Mucosa of rectum (tissue), 2 donors: ENCODE measurements around the gene E4F1.

Experiments used
- H3K27ac ChIP-seq, 2 donors: one replicate each; pipeline ENCODE4 v1.7.0; 2013; ENCODE audit warnings: inconsistent platforms in 2 of 2, low read depth in 2 of 2, low read length in 2 of 2
- H3K27me3 ChIP-seq, 2 donors: one replicate each; pipeline ENCODE4 v1.7.0; 2013; ENCODE audit warnings: low read length in 2 of 2; ENCODE audit not compliant: control insufficient read depth in 2 of 2, insufficient read depth in 2 of 2
- H3K36me3 ChIP-seq, 2 donors: one replicate each; pipeline ENCODE4 v1.7.0; 2013; ENCODE audit warnings: low read length in 2 of 2; ENCODE audit not compliant: control insufficient read depth in 2 of 2, insufficient read depth in 2 of 2
- H3K4me1 ChIP-seq, 2 donors: one replicate each; pipeline ENCODE4 v1.7.0; 2013; ENCODE audit warnings: low read length in 2 of 2, mild to moderate bottlenecking in 1 of 2; ENCODE audit not compliant: control insufficient read depth in 2 of 2, insufficient read depth in 2 of 2
- H3K4me3 ChIP-seq, 2 donors: one replicate each; pipeline ENCODE4 v1.7.0; 2013; ENCODE audit warnings: low read length in 2 of 2
- H3K9ac ChIP-seq, 2 donors: one replicate each; pipeline ENCODE4 v1.7.0; 2013; ENCODE audit warnings: low read length in 2 of 2, low read depth in 1 of 2, mild to moderate bottlenecking in 1 of 2
- H3K9me3 ChIP-seq, 2 donors: one replicate each; pipeline ENCODE4 v1.7.0; 2013; ENCODE audit warnings: low read length in 2 of 2; ENCODE audit not compliant: control insufficient read depth in 2 of 2
- donor health status: healthy.
- donor health status: Normal muscosa, but diverticular disease.

E4F1 gene

DNA sequence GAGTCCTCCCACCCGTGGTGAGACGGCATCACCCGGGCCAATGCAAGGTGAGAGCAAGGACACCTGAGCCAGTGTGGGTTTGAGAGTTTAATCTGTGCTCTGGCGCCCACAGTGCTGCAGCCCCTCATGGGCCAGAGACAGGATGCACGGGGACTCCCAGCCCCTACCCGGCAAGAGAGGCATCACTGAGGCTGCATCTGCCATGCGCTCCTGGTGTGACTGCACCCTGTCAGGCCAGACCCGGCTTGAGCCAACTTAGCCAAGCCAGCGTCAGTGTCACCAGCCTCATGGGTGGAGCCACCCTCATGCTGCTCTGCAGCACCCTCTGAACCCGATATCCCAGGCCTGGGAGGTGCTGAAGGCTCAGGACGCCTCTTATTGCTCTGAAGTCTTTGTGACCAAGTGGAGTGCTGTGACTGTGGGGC lies 11.5 kb upstream of the E4F1 start:
- H3K36me3 ChIP-seq, result peaks cover 11 to 19% of the 10 kb centered on the region in 2 donors
- no peaks in the 10 kb centered on the region for H3K27me3 ChIP-seq
- H3K4me3 ChIP-seq, result no peak overlapping the region
- H3K9me3 ChIP-seq, result no peaks in the 10 kb centered on the region
- no peak overlapping the region for H3K9ac ChIP-seq
- H3K27ac ChIP-seq, result no peak overlapping the region
- H3K4me1 ChIP-seq, result peaks cover 18 to 22% of the 10 kb centered on the region in 2 donors

DNA sequence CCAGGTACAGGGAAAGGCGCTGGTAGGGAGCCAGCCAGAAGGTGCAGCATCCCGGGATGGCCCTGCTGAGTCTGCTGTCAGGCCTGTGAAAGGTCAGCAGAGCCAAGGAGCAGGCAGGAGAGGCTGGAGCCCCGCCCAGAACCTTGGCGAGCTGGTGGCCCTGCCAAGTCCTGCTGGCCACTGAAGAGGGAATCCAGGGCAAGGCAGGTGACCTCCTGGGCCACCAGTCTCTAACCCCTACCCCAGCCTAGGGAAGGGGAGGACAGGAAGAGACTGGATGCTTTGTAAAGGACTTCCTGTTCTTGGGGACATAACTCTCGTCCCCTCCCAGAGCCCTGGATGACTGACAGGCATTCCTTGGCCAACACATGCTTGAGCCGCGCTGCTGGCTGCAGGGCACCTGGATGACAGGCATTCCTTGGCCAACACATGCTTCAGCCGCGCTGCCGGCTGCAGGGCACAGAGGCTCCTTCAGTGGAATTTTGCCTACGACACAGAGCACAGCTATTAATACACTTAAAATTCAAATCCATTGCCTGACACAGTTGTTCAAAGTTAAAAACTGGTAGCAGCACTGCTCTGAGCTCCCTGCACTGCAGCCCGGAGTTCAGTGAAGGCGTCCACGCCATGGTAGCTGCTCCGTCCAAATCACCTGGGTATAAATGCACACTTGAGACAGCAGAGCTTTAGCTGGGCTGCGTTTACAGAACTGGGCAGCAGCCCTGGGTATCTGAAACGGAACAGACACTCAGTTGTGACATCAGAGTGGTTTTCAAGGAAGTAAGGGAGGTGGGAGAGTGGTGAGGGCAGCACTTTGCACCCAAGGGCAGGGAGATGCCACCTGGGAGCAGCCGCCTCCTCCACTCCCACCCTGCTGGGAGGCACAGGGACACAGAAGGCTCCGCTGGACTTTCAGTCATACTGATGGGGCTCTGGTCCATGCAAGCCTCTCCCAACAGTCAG lies 10.7 kb upstream of the E4F1 start:
- Histone ChIP-seq H3K4me3 (peak overlapping the region in 1 of 2 donors; percentile 79), H3K4me1 (peaks cover 18 to 22% of the 10 kb centered on the region in 2 donors), H3K27me3 (no peaks in the 10 kb centered on the region), H3K27ac (no peak overlapping the region), H3K9me3 (no peaks in the 10 kb centered on the region), H3K9ac (peak overlapping the region in 1 of 2 donors; percentile 72), H3K36me3 (peaks cover 11 to 12% of the 10 kb centered on the region in 2 donors)

DNA sequence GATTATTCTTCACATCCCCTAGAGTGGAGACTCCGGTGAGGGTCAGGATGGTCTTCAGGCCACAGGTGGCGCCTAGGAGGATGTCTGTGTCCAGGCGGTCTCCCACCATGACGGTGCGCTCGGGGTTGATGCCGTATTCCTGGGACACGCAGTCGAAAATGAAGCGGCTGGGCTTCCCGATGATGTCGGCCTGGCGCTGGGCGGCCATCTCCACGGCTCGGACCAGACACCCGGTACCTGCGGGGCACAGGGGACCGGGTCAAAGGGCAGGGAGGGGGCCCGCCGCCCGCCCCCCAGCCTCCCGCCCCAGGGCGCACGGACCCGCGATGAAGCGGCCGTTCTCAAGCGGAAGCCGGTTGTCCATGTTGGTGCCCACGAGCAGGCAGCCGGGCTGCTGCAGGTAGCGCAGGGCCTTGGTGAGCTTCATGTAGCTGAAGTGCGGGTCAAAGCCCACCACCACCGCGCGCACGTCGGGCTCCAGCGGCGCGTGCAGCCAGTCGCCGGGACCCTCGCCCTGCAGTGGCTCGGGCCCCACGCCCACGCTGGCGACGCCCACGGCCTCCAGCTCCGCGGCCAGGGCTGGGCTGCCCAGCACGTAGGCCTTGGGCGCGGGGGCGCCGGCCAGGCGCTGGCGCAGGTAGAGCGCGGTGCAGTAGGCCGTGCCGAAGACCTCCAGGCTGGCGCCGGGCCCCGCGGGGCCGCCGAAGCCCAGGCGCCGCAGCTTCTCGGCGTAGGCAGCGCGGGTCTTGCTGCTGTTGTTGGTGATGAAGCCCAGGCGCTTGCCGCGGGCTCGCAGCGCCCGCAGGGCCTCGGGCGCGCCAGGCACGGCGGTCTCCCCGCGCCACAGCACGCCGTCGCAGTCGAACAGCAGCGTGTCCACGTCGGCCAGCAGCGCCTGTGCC lies 9.3 kb upstream of the E4F1 start:
- H3K9ac ChIP-seq, result peak overlapping the region; percentile 79 to 85
- H3K27me3 ChIP-seq, result no peaks in the 10 kb centered on the region
- H3K36me3 ChIP-seq, result peaks cover 4 to 5% of the 10 kb centered on the region in 2 donors
- H3K27ac ChIP-seq, result peak overlapping the region; percentile 78 to 85
- peaks cover 18 to 22% of the 10 kb centered on the region in 2 donors for H3K4me1 ChIP-seq
- H3K4me3 ChIP-seq, result peak overlapping the region; percentile 79 to 86
- no peaks in the 10 kb centered on the region for H3K9me3 ChIP-seq

GRCh38 chr16:2214719-2214968 lies 8.7 kb upstream of the E4F1 start, which contains the start of gene PGP:
TSS of gene PGP (minus strand) at chr16:2214840. CDS start at chr16:2214777, 63 bp downstream.
- peak within 1 kb of the TSS; percentile 93 for H3K27ac ChIP-seq
- H3K9ac ChIP-seq, result peak within 1 kb of the TSS; percentile 90 to 91
- H3K27me3 ChIP-seq, result no peaks in the 10 kb centered on the region
- peaks cover 0 to 4% of the 10 kb centered on the region in 2 donors for H3K36me3 ChIP-seq
- H3K9me3 ChIP-seq, result no peaks in the 10 kb centered on the region
- H3K4me1 ChIP-seq, result peaks cover 18 to 22% of the 10 kb centered on the region in 2 donors
- H3K4me3 ChIP-seq, result peak within 1 kb of the TSS; percentile 86 to 90

- Histone ChIP-seq H3K27ac (no peak overlapping the region), H3K4me1 (peaks cover 18 to 22% of the 10 kb centered on the region in 2 donors), H3K4me3 (no peak overlapping the region), H3K9me3 (no peaks in the 10 kb centered on the region), H3K27me3 (no peaks in the 10 kb centered on the region), H3K9ac (no peak overlapping the region), H3K36me3 (peaks cover 0 to 2% of the 10 kb centered on the region in 2 donors)
Observed at GRCh38 chr16:2216330-2216729, 7.1 kb upstream of the E4F1 start.

DNA sequence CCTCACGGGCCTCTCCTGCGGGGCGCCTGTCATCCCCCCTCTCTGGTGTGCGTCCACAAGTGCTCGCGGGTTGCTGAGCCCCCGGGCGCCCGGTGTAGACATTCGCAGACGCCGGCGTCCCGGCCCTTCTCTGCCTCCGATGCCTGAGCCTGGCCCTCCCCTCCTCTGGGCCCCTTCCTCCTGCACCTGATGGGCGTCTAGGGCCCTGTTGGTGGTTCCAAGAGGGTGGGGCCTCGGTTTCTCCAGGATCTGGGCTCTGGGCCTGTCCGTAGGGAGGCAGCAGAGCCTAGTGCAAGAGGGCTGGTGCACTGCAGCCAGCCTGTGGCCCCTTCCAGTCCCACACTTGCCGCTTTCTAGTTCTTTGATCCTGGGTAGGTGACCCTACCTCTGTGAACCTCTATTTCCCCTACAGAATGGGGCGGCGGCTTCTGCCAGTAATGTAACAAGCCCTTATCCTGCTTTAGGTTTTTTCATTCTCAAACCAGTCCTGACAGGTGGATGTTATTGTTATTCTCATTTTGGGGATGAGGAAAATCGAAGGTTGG lies 623 bp downstream of the E4F1 start:
- Histone ChIP-seq H3K36me3 (peaks cover 5 to 11% of the 10 kb centered on the region in 2 donors), H3K9me3 (no peaks in the 10 kb centered on the region), H3K27me3 (no peaks in the 10 kb centered on the region), H3K27ac (peak overlapping the region; percentile 88 to 90), H3K4me3 (peak overlapping the region; percentile 77 to 85), H3K4me1 (peaks cover 14 to 15% of the 10 kb centered on the region in 2 donors), H3K9ac (peak overlapping the region; percentile 79 to 93)

GRCh38 chr16:2226245-2226793 lies 2.9 kb downstream of the E4F1 start:
- peaks cover 16 to 28% of the 10 kb centered on the region in 2 donors for H3K36me3 ChIP-seq
- peaks cover 14 to 15% of the 10 kb centered on the region in 2 donors for H3K4me1 ChIP-seq

DNA sequence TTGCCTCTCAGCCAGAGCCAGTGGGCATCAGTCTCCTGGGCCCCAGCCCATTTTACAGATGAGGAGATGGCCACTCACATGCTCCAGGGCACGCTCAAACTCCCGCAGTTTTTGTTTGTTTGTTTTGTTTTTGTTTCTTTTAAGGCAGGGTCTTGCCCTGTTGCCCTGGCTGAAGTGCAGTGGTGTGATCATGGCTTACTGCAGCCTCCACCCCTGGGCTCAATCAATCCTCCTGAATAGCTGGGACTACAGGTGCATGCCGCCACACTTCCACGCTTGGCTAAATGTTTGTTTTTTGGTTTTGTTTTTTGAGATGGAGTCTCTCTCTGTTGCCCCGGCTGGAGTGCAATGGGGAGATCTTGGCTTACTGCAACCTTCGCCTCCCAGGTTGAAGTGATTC lies 3.5 kb downstream of the E4F1 start:
- Histone ChIP-seq H3K4me3 (no peak overlapping the region), H3K27me3 (no peaks in the 10 kb centered on the region), H3K27ac (no peak overlapping the region), H3K9ac (no peak overlapping the region), H3K9me3 (no peaks in the 10 kb centered on the region), H3K4me1 (peaks cover 14 to 15% of the 10 kb centered on the region in 2 donors), H3K36me3 (peaks cover 22 to 34% of the 10 kb centered on the region in 2 donors)

More at GRCh38 chr16:2226245-2226793, 2.9 kb downstream of the E4F1 start:
- H3K27me3 ChIP-seq, result no peaks in the 10 kb centered on the region
- H3K9ac ChIP-seq, result no peak overlapping the region
- no peak overlapping the region for H3K4me3 ChIP-seq
- H3K9me3 ChIP-seq, result no peaks in the 10 kb centered on the region
- H3K27ac ChIP-seq, result peak overlapping the region; percentile 9 to 40

GRCh38 chr16:2228161-2228824 lies 4.9 kb downstream of the E4F1 start:
- no peaks in the 10 kb centered on the region for H3K9me3 ChIP-seq
- H3K4me3 ChIP-seq, result no peak overlapping the region
- no peak overlapping the region for H3K9ac ChIP-seq
- H3K27ac ChIP-seq, result no peak overlapping the region
- peaks cover 31 to 45% of the 10 kb centered on the region in 2 donors for H3K36me3 ChIP-seq
- H3K27me3 ChIP-seq, result no peaks in the 10 kb centered on the region
- peaks cover 14 to 15% of the 10 kb centered on the region in 2 donors for H3K4me1 ChIP-seq
